Glomerular visceral epithelial cell (primary cell): ENCODE data around the gene FBN2.
A peak's percentile ranks its signal among the peaks of the same experiment; 100 is the strongest.
"Not testable (repeated sequence)": the region's sequence is repeated elsewhere in the genome, so short reads cannot be mapped to it uniquely, and the experiment has no call there.

ENCODE experiments used
- DNase-seq: peaks from one replicate; pipeline ENCODE4 v3.0.0-alpha.2; 2016; ENCODE audit errors: extremely low spot score

The FBN2 gene

GRCh38 chr5:128426090-128426534, 111.9 kb downstream of the FBN2 start:
- DNase-seq = no peak

GRCh38 chr5:128424646-128425045, 113.4 kb downstream of the FBN2 start:
- DNase-seq = no peak

- DNase-seq = no peak
These were observed 115.4 kb downstream of the FBN2 start for GRCh38 chr5:128422612-128423011.

- no peak for DNase-seq
These were observed 123.6 kb downstream of the FBN2 start for GRCh38 chr5:128414469-128414868.

- no peak for DNase-seq
These were observed 124.7 kb downstream of the FBN2 start for GRCh38 chr5:128413356-128413755.

GRCh38 chr5:128412145-128412930, 125.7 kb downstream of the FBN2 start:
- no peak for DNase-seq

- DNase-seq = no peak
These were observed 128.8 kb downstream of the FBN2 start for GRCh38 chr5:128409166-128409800.

- no peak for DNase-seq
These were observed 129.4 kb downstream of the FBN2 start for GRCh38 chr5:128408622-128409021.

- no peak for DNase-seq
These were observed 130.1 kb downstream of the FBN2 start for GRCh38 chr5:128407944-128408343.

- DNase-seq = no peak
These were observed 131.2 kb downstream of the FBN2 start for GRCh38 chr5:128406803-128407202.

- DNase-seq = no peak
These were observed 132.9 kb downstream of the FBN2 start for GRCh38 chr5:128405159-128405558.

GRCh38 chr5:128403333-128403732, 134.7 kb downstream of the FBN2 start:
- DNase-seq = no peak

- DNase-seq = no peak
These were observed 135.5 kb downstream of the FBN2 start for GRCh38 chr5:128402506-128402905.

- not testable (repeated sequence) for DNase-seq
These were observed 137.3 kb downstream of the FBN2 start for GRCh38 chr5:128400766-128401165.

- no peak for DNase-seq
These were observed 138.9 kb downstream of the FBN2 start for GRCh38 chr5:128399111-128399510.

GRCh38 chr5:128397876-128398275, 140.2 kb downstream of the FBN2 start:
- no peak for DNase-seq

- no peak for DNase-seq
These were observed 143.0 kb downstream of the FBN2 start for GRCh38 chr5:128395073-128395472.

- DNase-seq = no peak
These were observed 154.0 kb downstream of the FBN2 start for GRCh38 chr5:128384068-128384467.

GRCh38 chr5:128380337-128380736, 157.7 kb downstream of the FBN2 start:
- no peak for DNase-seq

- DNase-seq = no peak
These were observed 159.4 kb downstream of the FBN2 start for GRCh38 chr5:128378632-128379031.

- DNase-seq = peak; percentile 29
These were observed 159.8 kb downstream of the FBN2 start for GRCh38 chr5:128378196-128378595.

GRCh38 chr5:128376577-128376976, 161.5 kb downstream of the FBN2 start:
- no peak for DNase-seq

- DNase-seq = no peak
These were observed 171.9 kb downstream of the FBN2 start for GRCh38 chr5:128366147-128366546.
